HG02938 (cell line): ENCODE results near the gene RAB40C.

Source experiments
- ATAC-seq: cut with Tn5 transposase; IDR thresholded peaks from one replicate; pipeline ENCODE4 v1.9.1; 2021; ENCODE audit warnings: mild to moderate bottlenecking, moderate library complexity; ENCODE audit not compliant: unreplicated experiment

RAB40C gene

DNA sequence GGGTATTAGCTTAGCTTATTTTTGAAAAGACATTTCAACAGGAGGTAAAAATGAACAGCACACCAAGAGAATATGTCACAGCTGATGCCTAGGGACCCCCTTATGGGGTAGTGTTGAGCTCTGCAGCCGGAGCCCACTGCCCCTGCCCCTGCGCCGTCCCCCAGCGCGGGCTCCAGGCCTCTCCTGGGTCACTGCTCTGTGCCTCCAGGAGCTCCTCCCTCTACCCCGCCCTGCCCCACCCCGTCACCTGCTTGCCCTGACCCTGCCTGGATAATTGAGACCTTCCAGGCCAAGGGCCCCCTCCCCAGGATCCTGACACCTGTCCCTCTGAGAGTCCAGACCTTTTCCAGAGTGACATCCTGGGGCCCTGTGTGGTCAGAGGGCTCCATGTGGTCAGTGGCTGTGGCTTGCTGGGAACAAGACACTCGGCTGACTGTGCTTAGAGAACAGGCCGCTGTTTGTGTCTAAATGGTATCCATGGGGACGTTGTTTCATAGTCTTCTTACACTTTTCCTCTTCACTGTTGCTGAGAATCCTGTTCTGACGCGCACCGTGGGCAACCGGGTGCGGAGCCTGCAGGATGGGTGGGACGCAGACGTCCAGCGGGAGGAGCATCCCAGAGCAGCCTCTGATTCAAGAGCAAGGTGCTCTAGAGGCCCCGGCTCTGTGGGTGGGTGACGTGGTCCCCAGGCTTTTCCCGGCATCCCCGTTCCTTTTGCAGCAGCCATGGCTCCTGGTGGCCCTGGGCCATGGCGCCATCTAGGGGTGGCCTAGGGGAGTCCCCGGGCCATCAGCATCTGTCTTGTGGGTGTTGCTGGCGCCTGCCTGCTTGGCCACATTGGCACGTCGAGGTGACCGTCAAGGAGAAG, 20.9 kb downstream of the RAB40C start:
- ATAC-seq = no peak

DNA sequence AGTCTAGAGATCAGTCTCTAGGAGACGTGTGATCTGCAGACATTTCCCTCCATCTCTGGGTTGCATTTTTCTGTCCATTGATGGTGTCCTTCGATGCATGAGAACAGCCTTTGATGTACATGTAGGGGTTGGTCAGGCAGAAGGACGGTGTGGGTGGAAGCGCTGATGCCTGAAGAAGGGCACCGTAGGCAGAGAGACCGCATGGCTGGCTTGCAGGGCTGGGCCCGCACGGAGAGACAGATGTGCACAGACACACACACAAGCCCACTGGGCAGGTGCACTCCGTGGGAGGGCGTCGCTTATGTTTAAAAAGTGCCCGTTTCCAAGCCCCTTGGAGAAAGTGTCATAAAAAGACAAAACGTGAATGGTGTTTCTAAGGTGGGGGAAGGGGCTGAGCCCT, 25.3 kb downstream of the RAB40C start:
- no peak for ATAC-seq

DNA sequence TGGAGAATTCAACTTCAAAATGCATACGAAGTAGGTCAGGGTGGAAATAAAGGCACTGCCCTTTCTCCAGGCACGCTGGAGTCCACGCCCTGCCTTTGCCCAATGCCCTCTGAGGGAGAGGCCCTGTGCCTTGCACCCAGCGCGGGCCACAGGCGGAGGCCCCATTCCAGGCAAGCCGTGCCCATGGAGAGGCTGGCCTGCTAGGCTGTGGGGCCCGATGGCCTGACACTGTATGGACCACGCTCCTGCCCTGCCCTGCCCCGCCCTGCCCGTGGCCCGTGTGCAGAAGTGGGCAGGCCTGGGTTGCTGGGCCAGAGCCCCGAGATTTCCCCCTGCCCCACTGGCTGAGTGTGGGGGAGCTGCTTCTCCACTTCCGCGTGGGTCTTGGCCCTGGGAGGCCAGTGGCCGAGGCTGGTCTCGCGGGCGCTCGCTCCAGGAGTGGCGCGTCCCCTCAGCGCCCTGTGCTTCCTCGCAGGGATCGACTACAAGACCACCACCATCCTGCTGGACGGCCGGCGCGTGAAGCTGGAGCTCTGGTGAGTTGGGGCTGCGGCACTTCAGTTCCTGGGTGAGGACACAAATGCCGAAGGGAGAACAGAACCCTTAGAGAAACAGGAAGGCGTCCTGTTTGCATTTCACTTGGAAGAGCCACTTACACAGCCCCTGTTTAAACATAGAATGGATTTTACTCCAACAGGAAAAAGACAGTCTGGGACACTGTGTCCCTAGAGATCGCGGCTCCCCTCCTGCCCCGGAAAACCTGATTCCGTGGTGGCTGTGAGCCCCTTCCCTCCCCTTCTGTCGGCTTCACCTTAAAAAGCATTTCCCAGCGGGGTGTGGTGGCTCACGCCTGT, 27.1 kb downstream of the RAB40C start:
- no peak for ATAC-seq

DNA sequence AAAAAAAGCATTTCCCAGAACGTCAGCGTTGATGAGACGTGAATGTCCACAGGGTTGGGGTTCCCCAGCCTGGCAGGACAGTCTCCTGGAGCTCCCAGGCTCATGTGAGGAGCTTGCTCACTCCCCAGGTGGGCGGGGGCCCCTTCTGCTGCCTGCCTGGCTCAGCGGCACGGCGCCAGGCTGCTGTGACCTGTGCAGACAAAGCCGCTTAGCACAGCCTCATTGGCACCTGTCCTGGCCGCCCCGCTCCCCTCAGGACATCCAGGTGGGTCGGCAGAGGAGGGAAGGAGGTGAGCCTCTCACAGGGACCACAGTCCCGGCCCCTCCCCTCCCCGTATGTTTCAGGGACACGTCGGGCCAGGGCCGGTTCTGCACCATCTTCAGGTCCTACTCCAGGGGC, 28.0 kb downstream of the RAB40C start:
- no peak for ATAC-seq

DNA sequence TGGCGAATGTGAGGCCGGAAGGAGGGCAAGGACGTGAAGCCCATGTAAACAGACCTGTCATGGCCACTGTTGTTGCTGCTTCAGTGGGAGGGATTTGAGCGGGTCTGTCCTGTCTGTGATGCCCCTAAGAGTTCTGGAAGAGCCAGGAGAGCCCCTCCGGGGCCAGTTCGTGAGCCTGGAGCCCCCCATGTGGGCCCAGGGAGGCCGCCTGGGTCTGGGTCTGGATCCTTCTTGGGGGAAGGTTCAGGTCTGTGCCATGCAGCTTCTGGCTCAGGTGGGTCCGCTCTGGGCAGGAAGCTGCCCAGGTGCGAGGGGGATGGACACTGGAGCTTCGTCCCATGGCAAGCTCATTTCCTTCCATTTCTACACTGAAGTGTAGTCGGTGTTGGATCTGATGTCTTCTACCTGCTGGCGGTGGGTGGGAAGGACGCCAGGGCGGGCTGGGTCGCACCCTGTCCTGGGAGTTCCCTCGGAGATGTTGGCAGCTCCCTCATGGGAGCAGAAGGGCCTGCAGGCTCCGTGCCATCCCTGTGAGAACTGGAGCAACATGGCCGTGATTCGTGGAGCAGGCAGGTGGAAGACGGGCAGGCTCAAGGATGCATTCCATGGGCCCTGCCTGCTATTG, 29.7 kb downstream of the RAB40C start:
- no peak for ATAC-seq

DNA sequence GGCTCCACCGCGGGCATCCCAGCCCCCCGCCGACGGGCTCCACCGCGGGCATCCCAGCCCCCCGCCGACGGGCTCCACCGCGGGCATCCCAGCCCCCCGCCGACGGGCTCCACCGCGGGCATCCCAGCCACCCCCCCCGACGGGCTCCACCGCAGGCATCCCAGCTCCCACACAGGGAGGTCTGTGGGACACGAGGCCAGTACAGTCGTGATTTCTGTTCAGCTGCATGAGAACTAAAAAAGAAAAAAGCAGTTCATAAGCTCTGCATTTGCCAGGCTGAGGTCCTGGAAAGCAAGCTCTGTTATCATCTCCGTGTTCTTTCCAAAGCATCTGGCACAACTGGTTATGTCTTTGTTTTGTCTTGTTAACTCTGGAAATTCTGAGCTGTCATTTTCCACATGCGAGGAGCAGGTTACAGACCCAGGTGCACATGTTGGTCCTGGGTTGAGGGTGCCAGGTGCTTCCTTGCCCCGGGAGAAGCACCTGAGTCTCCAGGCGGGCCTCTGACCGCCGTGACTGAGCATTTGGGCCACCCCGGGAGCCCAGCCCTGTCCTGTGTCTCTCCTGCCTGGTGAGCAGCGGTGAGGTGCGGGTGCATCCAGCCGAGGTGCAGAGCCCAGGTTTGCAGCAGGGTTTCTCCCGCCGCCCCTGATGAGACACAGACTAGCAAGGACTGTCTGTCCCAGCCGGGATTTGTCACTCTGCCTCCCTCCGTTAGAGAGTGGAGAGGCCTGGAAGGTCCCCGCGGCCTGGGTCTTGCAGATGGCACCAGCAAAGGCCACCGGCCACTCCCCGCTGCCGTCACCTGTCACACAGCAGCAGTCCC, 31.0 kb downstream of the RAB40C start:
- ATAC-seq = no peak

DNA sequence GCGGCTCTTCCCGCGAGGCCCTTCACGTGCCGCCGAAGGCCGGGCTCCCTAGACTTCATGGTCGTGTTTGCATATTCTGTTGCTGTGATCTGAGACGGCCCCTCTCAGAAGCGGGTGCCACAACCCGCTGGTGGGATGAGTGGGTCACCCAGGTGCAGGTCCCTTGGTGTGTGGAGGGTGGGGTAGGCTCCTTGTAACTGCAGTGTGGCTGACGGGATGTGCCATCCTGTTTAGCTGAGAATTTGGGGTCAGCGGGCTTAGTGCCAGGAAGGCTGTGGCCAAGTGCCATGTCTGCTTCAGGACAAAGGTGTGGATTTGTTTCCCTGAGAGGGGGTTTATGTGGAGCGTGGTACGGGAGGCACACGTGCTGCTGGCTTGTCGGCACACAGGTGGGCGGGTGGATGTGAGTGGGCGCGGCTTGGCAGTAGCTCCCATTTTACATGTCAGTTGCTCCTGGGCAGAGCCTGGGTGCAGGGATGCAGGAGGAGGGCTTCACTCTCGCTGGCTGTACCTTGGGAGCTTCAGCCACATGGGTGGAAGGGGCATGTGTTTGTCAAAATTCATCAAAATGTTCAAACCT, 31.8 kb downstream of the RAB40C start:
- ATAC-seq = no peak

DNA sequence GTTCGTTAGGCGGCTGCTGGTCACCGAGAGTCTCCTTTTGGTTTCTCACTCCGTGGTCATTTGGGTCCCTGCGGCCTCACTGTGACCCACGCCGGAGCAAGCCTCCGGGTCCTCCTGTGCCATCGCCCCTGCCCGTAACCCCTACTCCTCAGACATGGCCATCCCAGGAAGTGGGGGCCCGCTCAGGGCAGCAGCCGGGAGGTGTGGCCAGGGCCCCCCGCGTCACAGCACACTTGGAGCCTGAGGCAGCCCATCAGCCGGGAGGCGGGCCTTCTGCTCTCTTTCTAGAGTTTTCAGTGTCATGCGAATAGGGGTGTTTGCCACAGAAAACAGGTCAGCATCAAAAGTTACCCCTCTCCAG, 33.0 kb downstream of the RAB40C start:
- ATAC-seq = no peak

DNA sequence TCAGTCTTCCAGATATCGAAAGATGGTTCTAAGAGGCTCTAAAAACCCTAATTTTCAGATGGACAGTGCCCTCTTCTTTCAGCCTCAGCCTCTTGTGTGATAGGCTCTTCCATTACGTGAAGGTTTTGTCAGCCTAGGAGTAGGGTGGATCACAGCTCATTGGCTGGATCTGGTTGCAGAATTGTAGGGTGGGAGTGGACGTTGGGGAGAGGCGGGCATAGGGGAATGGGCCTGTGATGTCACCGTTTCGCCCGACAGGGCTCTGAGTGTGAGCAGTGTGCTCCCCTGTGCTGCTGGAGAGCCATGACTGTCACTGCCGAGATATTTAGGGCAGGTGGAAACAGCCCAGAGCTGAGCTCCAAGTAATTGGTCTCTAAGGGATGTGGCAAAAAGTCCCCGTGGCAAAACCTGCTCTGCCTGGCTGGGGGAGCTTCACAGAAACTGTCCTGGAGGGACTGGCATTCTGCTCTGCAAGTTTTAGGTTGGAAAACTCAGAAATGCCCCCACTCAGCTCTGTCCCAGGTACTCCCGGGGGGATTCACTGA, 34.7 kb downstream of the RAB40C start:
- ATAC-seq = no peak

DNA sequence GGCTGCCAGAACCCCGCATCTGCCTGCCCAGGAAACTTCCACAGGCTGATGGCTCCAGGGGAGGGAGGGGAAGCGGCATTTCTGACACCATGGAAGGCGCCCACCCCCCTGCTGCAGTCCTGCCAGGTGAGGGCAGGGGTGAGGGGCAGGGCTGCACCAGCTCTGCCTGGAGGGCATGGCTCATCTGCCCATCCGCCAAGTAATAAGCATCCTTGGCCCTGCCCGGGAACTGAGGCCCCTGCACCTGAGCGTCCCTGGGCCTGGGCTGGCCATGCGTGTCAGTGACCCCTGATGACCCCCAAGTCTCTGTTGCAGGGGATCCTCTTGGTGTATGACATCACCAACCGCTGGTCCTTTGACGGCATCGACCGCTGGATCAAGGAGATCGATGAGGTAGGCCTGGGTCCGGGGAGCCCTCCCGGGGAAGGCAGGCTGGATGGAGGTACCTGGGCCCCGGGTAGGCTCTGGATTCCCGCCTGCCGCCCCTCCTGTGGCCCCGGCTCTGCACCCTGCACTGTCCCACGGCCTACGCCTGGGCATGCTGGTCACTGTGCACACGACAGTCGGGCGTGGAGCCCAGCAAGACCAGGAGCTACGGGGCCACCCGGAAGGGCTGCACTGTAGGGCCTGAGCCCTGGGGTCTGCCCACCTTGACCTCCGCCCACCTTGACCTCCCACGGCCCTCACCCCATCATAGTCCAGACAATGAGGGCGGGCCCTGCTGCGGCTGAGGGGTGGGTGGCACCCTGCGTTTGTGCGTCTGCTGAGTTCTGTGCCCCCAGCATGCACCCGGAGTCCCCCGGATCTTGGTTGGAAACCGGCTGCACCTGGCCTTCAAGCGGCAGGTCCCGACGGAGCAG, 35.5 kb downstream of the RAB40C start:
- no peak for ATAC-seq

DNA sequence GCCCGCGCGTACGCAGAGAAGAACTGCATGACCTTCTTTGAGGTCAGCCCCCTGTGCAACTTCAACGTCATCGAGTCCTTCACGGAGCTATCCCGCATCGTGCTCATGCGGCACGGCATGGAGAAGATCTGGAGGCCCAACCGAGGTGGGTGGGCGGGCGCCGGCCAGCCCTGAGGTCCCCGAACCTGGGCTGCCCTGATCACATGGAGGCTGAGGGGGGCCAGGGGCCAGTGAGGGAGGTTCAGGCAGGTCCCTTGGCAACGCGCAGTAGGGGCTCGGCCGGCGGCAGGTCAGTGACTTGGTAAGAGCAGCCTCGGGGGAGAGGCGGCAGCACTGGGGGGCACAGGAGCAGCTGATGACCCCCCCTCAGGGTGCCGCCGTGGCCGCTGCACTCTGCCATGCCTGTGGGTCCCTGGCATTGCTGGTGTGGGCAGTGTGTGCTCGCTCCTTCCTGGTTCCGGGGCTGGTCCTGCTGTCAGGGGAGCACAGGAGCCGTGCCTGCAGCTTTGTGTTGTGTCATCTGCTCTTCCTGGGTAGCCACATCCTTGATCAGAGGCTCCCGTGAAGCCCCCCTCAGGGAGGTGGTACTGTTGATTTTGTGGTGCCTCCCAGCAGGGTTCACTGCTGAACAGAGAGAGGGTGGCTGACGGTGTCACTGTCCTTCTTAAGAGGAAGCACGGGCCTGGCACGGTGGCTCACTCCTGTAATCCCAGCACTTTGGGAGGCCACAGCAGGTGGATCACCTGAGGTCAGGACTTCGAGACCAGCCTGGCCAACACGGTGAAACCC, 36.3 kb downstream of the RAB40C start:
- ATAC-seq = no peak

DNA sequence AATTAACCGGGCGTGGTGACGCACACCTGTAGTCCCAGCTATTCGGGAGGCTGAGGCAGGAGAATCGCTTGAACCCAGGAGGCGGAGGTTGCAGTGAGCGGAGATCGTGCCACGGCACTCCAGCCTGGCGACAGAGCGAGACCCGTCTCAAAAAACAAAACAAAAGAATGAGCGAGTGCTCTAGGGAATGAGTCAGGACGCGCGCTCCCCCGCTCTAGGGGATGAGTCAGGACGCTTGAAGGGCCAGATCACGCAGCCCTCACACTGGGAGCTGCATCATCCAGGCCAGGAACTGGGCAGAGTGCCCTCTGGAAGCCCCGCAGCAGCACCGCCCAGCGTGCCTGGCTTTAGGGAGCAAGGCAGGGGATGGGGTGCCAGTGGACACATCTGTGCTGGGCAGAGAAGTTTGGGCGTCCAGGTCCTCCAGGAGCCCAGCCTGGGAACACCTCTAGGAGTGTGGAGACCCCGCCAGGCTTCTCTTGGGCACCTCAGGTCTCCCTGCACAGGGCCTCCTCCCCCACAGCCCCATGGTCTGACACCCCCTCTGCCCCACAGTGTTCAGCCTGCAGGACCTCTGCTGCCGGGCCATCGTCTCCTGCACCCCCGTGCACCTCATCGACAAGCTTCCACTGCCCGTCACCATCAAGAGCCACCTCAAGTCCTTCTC, 37.1 kb downstream of the RAB40C start:
- ATAC-seq = no peak

DNA sequence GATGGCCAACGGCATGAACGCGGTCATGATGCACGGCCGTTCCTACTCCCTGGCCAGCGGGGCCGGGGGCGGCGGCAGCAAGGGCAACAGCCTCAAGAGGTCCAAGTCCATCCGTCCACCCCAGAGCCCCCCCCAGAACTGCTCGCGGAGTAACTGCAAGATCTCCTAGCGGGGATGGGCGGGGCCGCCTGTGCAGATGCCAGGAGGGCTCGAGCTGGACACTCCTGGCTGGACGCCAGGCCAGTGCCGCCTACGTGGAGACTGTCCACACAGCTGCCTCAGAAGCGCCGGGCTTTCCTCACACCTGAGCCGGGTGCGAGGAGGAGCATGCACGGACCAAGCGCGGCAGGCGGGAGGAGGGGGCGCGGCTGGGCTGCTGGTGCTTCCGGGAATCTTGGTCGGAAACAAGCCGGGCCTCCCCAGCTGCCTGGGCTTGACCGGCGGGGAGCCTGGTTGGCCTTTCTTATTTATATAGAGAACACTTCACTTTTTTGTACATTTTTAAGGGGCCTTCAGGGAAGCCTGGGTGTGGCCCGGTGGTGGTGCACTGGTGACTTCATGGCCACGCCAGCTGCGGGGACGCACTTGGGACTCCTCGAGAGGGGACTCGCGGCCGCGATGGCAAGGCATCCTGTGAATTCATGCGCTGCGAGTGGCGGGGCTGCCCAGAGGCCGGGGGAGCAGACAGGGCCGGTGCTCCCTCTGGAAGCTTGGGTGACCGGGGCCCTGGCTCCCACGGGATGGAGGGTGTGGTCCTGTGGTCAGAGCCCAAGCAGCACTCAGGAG, 37.8 kb downstream of the RAB40C start:
- no peak for ATAC-seq

DNA sequence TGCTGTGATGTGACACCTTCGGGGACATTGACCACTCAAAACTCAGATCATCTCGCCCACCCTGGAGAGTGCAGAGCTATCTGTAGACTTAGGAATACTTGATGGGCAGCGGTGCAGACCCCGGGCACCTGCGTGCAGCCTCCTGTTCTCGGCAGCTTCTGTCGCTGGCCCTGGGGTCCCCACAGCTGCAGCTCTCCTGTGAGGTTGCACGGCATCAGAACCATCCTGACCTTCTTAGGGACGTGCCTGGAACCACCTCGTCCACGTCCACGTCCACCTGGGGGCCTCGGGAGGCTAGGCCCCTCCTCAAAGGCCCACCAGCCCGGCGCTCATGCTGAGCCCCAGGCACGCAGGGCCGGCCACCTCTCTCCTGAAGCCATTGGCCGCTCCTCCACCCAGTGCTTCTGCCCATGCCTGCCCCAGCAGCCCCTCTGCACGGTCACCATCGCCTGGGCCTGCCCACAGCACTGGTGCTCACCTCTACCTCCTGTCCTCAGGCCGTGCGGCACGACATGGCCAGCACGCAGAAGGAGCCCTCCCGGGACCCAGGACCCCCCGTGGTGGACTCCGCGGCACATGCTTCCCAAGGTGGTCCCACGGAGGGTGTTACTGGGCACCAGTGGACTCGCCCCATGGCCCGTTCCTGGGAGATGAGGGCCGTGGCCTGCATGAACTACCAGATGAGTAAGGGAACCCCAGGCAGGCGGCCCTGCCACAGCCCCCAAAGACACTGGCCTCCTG, 38.6 kb downstream of the RAB40C start:
- ATAC-seq = no peak

DNA sequence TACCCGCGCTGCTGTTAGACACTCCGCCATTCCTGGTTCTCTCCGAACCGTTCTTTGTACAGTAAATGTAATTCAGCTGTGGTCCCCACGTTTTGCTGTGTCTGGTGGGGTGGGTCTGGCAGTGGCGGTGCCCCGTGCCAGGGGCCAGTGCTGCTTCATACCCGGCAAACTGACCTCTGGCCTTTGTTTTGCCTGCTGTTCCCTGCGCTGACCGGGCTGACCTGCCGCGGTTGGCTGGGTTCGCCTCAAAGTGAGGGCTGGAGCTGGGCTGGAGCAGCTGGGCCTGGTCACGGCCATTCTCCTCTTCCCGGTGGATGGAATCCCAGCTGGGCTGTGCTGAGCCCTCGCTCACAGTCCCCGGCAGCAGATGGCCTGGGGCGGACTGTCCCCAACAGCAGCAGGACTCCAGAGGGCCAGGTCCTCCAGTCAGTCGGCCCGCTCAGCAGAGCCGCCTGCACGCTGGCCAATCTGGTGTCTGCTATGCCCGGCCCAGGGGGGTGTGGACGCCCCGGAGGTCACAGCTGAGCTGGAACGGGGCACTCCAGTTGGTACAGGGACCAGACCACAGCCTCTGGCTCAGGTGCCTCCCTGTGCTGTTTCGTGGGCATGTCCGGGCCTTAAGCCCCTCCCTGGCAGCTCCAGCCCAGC, 39.4 kb downstream of the RAB40C start:
- no peak for ATAC-seq

DNA sequence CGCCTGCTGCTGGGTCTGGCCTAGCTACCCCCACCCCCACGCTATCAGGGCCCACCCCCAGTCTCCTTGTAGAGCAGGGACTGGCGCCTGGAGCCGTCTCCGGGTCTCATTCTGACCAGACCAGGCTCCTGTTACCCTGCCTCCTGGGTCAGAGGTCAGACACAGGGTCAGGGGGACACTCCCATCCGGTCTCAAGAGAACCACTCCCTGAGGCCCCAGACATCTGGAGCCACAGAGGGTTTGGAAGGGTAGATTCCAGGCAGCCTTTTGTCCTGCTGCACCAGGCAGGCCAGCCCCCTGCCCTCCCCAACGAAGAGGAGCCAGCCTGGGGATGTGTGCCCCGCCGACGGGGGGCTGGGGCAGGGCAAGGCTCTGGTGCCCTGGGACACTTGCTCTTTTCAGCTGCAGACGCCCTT, 40.0 kb downstream of the RAB40C start:
- no peak for ATAC-seq
